HUES64 (cell line): ENCODE measurements around the gene EHBP1L1. TPM values are rescaled to one million over a fixed set of nuclear protein-coding genes. Genes with fewer than 3 reads are reported as not detected.
A peak's percentile ranks its signal among the peaks of the same experiment; 100 is the strongest.

ENCODE experiments used
- H3K27ac ChIP-seq: 2 replicates; pipeline ENCODE4 v1.7.0; 2013; ENCODE audit warnings: low read depth, low read length, inconsistent platforms
- H3K27me3 ChIP-seq: 2 replicates; pipeline ENCODE4 v1.6.1; 2013; ENCODE audit warnings: mild to moderate bottlenecking, low read length; ENCODE audit not compliant: insufficient read depth
- H3K36me3 ChIP-seq: 2 replicates; pipeline ENCODE4 v1.6.1; 2013; ENCODE audit warnings: mild to moderate bottlenecking, low read length; ENCODE audit not compliant: insufficient read depth
- H3K4me1 ChIP-seq: 2 replicates; pipeline ENCODE4 v1.6.1; 2013; ENCODE audit warnings: mild to moderate bottlenecking, low read length, moderate library complexity; ENCODE audit not compliant: insufficient read depth
- H3K4me3 ChIP-seq: 2 replicates; pipeline ENCODE4 v1.5.1; 2013; ENCODE audit warnings: mild to moderate bottlenecking, low read length, moderate library complexity
- H3K9ac ChIP-seq: 2 replicates; pipeline ENCODE4 v1.6.1; 2013; ENCODE audit warnings: mild to moderate bottlenecking, low read depth, low read length
- H3K9me3 ChIP-seq: 2 replicates; pipeline ENCODE4 v1.6.1; 2013; ENCODE audit warnings: low read depth, low read length; ENCODE audit not compliant: insufficient read depth
- WGBS: fragments of 150-250, 120-280 bp; methylation state at CpG from one replicate; pipeline ENCODE4 v1.1.7; 2013; ENCODE audit warnings: missing lambda C conversion rate; 5-methylcytosine and 5-hydroxymethylcytosine counted together
- polyA plus RNA-seq, 2 experiments: library from polyadenylated mRNA; stranded (reverse); fragments of 50-300 nt; gene quantifications; one replicate each; pipeline ENCODE4 v1.2.3, GENCODE V29; 2013

Gene EHBP1L1
- 2.9 TPM for polyA plus RNA-seq (2013, experiment 1 of 2)
- 4.2 TPM for polyA plus RNA-seq (2013, experiment 2 of 2)

DNA sequence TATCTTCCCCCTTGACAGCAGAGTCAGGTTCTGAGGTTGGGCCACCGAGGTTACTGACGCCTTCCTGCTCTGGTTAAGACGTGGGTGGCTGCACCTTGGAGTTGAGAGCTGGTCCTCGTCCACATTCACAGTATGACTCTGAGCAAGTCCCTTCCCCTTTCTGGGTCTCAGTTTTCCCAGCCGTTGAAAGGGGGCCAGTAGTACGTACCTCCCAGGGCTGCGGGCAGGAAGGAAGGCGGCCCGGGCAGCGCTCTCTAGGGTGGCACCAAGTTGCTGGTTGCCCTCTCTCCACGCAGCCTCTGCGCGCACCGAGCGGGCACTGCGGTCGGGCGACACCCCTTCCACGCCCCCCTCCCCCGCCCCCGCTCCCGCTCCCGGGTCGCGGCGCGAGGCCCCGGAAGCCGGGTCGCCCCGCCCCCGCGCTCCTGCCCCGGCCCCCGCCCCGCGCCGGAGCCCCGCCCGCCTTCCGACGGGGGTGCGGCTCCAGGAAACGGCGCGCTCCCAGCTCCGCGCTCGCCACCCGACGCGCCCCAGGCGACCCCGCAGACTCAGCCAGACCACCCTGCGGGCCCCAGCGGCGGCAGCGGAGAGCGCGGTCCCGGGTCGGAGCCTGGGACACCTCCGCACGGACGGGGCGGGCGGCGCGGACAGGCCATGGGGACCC lies at the start of gene EHBP1L1:
TSS of gene EHBP1L1 (plus strand) at position 486 of the 664 bp plus-strand sequence. CDS start 250 bp downstream, outside the sequence.
- no peak within 1 kb of the TSS for H3K27ac ChIP-seq
- peak within 1 kb of the TSS; percentile 51 for H3K4me3 ChIP-seq
- no peak within 1 kb of the TSS for H3K9ac ChIP-seq
- peaks cover 49% of the 10 kb centered on the region for H3K27me3 ChIP-seq
- H3K36me3 ChIP-seq, result no peaks in the 10 kb centered on the region
- H3K9me3 ChIP-seq, result no peaks in the 10 kb centered on the region
- 2% methylated on average over 69 of the region's 69 CpGs for WGBS
- peaks cover 20% of the 10 kb centered on the region; the same call in 1 of the 2 replicates for H3K4me1 ChIP-seq

- no peak overlapping the region for H3K9ac ChIP-seq
- H3K9me3 ChIP-seq, result no peaks in the 10 kb centered on the region
- H3K27me3 ChIP-seq, result peaks cover 4% of the 10 kb centered on the region; the same call in 1 of the 2 replicates
- 93% methylated on average over 8 of the region's 8 CpGs for WGBS
- no peak overlapping the region for H3K27ac ChIP-seq
- peaks cover 8% of the 10 kb centered on the region; the same call in 1 of the 2 replicates for H3K4me1 ChIP-seq
- H3K4me3 ChIP-seq, result no peak overlapping the region
- peaks cover 25% of the 10 kb centered on the region for H3K36me3 ChIP-seq
These were observed 49.1 kb upstream of the EHBP1L1 start for GRCh38 chr11:65526744-65527143.

GRCh38 chr11:65528819-65529350 lies 47.0 kb upstream of the EHBP1L1 start:
- H3K36me3 ChIP-seq, result peaks cover 34% of the 10 kb centered on the region
- WGBS, result 95% methylated on average over 12 of the region's 12 CpGs

DNA sequence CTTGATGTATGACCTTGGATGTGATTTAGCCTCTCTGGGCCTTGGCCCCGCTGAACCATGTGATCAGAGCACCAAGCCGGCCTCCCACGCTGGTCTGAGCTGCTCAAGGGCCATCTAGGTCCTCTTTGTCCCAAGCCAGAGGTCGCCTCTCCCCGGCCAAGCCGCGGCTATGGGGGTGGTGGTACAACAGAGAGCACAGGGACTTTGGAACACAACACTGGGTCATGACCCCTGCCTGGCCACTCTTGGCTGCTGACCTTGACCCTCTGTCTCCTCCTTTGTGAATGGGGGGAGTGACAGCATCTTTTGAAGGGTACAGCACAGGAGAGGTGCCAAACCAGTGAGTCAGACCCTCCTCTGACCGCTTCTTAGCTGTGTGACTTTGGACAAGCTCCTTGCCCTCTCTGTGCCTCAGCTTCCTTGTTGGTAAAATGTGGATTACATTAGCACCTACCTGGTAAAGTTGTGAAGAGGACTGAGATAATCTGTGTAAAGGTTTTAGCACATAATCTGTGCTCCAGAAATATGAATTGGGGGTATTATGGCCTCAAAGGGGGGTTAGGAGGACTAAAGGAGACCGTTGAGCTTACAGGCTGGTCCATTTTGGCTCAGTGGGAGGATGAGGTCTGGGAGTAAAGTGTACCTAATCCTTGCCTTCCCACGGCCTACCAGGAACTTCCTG lies 46.2 kb upstream of the EHBP1L1 start:
- Histone ChIP-seq H3K9ac (no peak overlapping the region), H3K27me3 (no peaks in the 10 kb centered on the region), H3K4me1 (no peaks in the 10 kb centered on the region), H3K27ac (no peak overlapping the region), H3K9me3 (no peaks in the 10 kb centered on the region), H3K4me3 (no peak overlapping the region), H3K36me3 (peaks cover 34% of the 10 kb centered on the region)
- 90% methylated on average over 10 of the region's 10 CpGs for WGBS

More at GRCh38 chr11:65528819-65529350, 47.0 kb upstream of the EHBP1L1 start:
- no peak overlapping the region for H3K9ac ChIP-seq
- H3K27me3 ChIP-seq, result peaks cover 2% of the 10 kb centered on the region; the same call in 1 of the 2 replicates
- no peak overlapping the region for H3K4me3 ChIP-seq
- H3K9me3 ChIP-seq, result no peaks in the 10 kb centered on the region
- no peak overlapping the region for H3K27ac ChIP-seq
- 0 out of 2 replicates have a peak, but pooled peaks cover 4% of the 10 kb centered on the region for H3K4me1 ChIP-seq

DNA sequence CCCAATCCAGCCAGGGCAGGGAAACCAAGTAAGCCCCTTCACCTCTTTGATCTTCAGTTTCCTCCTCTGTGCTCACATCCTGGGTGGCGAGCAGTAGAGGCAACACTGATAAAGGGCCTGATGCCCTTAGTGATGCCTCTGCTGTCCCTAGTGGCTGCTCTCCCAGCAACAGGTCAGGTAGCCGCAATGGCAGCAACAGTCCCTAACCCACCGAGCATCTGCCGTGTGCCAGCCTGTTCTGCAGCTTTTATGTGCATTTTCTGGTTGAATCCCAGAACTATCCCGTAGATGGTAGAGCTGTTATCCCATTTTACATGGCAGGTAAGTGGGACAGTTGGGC lies 45.7 kb upstream of the EHBP1L1 start:
- Histone ChIP-seq H3K27me3 (no peaks in the 10 kb centered on the region), H3K36me3 (peaks cover 37% of the 10 kb centered on the region), H3K9ac (no peak overlapping the region), H3K4me3 (no peak overlapping the region), H3K27ac (no peak overlapping the region), H3K9me3 (no peaks in the 10 kb centered on the region), H3K4me1 (no peaks in the 10 kb centered on the region)
- WGBS, result 85% methylated on average over 5 of the region's 5 CpGs

- Histone ChIP-seq H3K27ac (no peak overlapping the region), H3K36me3 (peaks cover 47% of the 10 kb centered on the region), H3K4me1 (no peaks in the 10 kb centered on the region), H3K9ac (no peak overlapping the region), H3K9me3 (no peaks in the 10 kb centered on the region), H3K27me3 (peaks cover 5% of the 10 kb centered on the region; the same call in 1 of the 2 replicates), H3K4me3 (no peak overlapping the region)
- WGBS, result 89% methylated on average over 15 of the region's 15 CpGs
These were observed 43.3 kb upstream of the EHBP1L1 start for GRCh38 chr11:65532388-65533064.

DNA sequence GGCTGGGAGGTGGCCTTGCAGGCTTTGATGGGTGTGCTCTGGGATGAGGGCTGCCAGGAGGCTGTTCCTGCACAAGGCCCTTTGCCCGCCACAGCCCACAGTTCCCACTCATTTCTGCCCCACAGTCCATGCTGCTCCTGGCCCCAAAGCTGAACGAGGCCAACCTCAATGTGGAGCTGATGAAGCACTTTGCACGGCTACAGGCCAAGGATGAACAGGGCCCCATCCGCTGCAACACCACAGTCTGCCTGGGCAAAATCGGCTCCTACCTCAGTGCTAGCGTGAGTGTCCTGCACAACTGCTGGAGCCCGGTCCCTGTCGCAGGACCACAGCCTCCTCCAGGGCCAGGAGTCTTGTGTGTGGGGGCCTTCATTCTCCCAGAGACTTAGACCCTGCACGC lies 40.8 kb upstream of the EHBP1L1 start:
- Histone ChIP-seq H3K27ac (no peak overlapping the region), H3K4me1 (no peaks in the 10 kb centered on the region), H3K27me3 (peaks cover 29% of the 10 kb centered on the region), H3K36me3 (peaks cover 43% of the 10 kb centered on the region), H3K9me3 (no peaks in the 10 kb centered on the region), H3K9ac (no peak overlapping the region), H3K4me3 (no peak overlapping the region)
- 94% methylated on average over 9 of the region's 9 CpGs for WGBS

- Histone ChIP-seq H3K36me3 (peaks cover 33% of the 10 kb centered on the region), H3K27me3 (peaks cover 43% of the 10 kb centered on the region), H3K4me1 (peaks cover 3% of the 10 kb centered on the region; the same call in 1 of the 2 replicates), H3K4me3 (no peak overlapping the region), H3K9ac (no peak overlapping the region), H3K27ac (no peak overlapping the region), H3K9me3 (no peaks in the 10 kb centered on the region)
- 95% methylated on average over 12 of the region's 12 CpGs for WGBS
These were observed 39.2 kb upstream of the EHBP1L1 start for GRCh38 chr11:65536412-65537295.

GRCh38 chr11:65537296-65537597 lies 38.6 kb upstream of the EHBP1L1 start:
- no peaks in the 10 kb centered on the region for H3K9me3 ChIP-seq
- H3K9ac ChIP-seq, result no peak overlapping the region
- 89% methylated on average over 2 of the region's 2 CpGs for WGBS
- peaks cover 29% of the 10 kb centered on the region for H3K36me3 ChIP-seq
- peaks cover 3% of the 10 kb centered on the region; the same call in 1 of the 2 replicates for H3K4me1 ChIP-seq
- peaks cover 44% of the 10 kb centered on the region for H3K27me3 ChIP-seq
- no peak overlapping the region for H3K4me3 ChIP-seq
- no peak overlapping the region for H3K27ac ChIP-seq

GRCh38 chr11:65537620-65538231 lies 38.1 kb upstream of the EHBP1L1 start:
- WGBS, result 91% methylated on average over 18 of the region's 18 CpGs
- H3K36me3 ChIP-seq, result peaks cover 24% of the 10 kb centered on the region
- no peaks in the 10 kb centered on the region for H3K9me3 ChIP-seq
- no peak overlapping the region for H3K9ac ChIP-seq
- no peak overlapping the region for H3K4me3 ChIP-seq
- H3K4me1 ChIP-seq, result peaks cover 3% of the 10 kb centered on the region; the same call in 1 of the 2 replicates
- H3K27ac ChIP-seq, result no peak overlapping the region
- H3K27me3 ChIP-seq, result peaks cover 44% of the 10 kb centered on the region
